WERI-Rb-1 (cell line): ENCODE data around the gene PARD3B.
"Not testable (repeated sequence)": the region's sequence is repeated elsewhere in the genome, so short reads cannot be mapped to it uniquely, and the experiment has no call there.

ENCODE experiments used
- DNase-seq: peaks from one replicate; pipeline ENCODE4 v3.0.0-alpha.2; 2020
- H3K27ac ChIP-seq: fragments of 250-450 bp; sonication (Bioruptor Pico); 2 replicates; pipeline ENCODE4 v1.5.1; 2020; ENCODE audit warnings: mild to moderate bottlenecking, moderate library complexity
- H3K27me3 ChIP-seq: fragments of 250-450 bp; sonication (Bioruptor Pico); 2 replicates; pipeline ENCODE4 v1.5.1; 2021; ENCODE audit warnings: mild to moderate bottlenecking, low read depth, moderate library complexity; ENCODE audit not compliant: insufficient read depth, severe bottlenecking
- H3K36me3 ChIP-seq: fragments of 250-450 bp; sonication (Bioruptor Pico); 2 replicates; pipeline ENCODE4 v1.5.1; 2020; ENCODE audit warnings: mild to moderate bottlenecking, moderate library complexity
- H3K4me3 ChIP-seq: 2 replicates; pipeline ENCODE4 v1.5.1; 2011; ENCODE audit warnings: low read depth, mild to moderate bottlenecking, control low read depth, low read length
- H3K9me3 ChIP-seq: fragments of 250-450 bp; sonication (Bioruptor Pico); 2 replicates; pipeline ENCODE4 v1.5.1; 2021; ENCODE audit warnings: mild to moderate bottlenecking, moderate library complexity; ENCODE audit not compliant: severe bottlenecking
- TF ChIP-seq, protein P1 (sequence below): IDR thresholded peaks from 2 replicates; pipeline ENCODE4 v1.5.1; 2011; ENCODE audit warnings: low read depth, mild to moderate bottlenecking, control low read depth, inconsistent platforms, low read length

PARD3B gene

DNA sequence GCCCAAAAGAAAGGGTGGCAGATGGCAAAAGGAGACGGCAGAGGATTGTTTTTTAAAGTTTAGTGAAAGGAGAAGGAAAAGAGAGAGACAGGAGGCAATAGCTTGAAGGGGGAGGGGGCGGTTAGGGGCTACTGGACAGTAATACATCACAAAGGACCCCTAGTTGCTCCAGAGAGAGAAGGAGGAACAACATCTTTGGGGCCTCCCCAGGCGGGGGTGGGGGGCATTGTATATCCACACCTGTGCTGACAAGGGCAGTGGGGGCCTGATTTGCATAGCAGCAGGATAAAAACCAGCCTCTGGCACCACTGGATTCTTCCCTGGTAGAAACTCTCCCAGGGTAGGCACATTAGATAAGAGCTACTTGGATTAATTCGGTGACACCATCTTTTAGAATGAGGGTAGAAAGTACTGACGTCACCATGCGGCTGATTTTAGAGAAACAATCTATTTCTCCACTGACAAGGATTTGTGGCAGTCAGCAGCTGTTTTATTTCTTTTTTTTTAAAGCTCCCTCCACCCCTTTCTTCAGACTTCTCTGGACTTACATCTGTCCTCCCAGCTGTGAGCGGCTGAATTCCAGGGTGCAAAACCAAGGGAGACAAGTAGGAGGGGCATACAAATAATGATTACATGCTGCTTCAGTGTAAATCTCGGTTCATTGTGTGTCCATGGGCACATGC is 937.3 kb downstream of the PARD3B start:
- H3K36me3 ChIP-seq = no peaks in the 10 kb centered on the region
- no peaks in the 10 kb centered on the region for H3K27me3 ChIP-seq
- H3K27ac ChIP-seq = no peak overlapping the region
- no peak overlapping the region for H3K4me3 ChIP-seq
- no peak for DNase-seq
- TF ChIP-seq, protein P1, sequence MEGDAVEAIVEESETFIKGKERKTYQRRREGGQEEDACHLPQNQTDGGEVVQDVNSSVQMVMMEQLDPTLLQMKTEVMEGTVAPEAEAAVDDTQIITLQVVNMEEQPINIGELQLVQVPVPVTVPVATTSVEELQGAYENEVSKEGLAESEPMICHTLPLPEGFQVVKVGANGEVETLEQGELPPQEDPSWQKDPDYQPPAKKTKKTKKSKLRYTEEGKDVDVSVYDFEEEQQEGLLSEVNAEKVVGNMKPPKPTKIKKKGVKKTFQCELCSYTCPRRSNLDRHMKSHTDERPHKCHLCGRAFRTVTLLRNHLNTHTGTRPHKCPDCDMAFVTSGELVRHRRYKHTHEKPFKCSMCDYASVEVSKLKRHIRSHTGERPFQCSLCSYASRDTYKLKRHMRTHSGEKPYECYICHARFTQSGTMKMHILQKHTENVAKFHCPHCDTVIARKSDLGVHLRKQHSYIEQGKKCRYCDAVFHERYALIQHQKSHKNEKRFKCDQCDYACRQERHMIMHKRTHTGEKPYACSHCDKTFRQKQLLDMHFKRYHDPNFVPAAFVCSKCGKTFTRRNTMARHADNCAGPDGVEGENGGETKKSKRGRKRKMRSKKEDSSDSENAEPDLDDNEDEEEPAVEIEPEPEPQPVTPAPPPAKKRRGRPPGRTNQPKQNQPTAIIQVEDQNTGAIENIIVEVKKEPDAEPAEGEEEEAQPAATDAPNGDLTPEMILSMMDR = no peak
- no peaks in the 10 kb centered on the region for H3K9me3 ChIP-seq

DNA sequence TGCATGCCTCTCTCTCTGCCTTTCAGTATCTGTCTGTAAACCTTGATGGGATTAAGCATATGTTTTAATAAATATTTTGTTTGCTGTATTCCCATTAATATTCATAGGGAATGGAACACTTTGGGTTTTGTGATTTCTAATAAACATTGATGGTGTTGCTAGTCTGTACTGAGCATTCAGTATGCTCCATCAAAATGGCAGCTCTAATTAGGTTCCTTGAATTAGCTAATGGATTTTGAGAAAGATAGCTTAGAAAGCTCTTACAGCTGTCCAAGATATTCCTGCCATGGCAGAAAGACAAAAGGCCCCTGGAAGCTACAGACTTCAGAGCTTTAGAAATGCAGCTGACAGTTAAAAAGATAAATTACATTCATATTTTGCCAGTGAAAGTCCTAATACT is 937.8 kb downstream of the PARD3B start:
- H3K4me3 ChIP-seq = no peak overlapping the region
- no peaks in the 10 kb centered on the region for H3K36me3 ChIP-seq
- no peaks in the 10 kb centered on the region for H3K27me3 ChIP-seq
- TF ChIP-seq, protein P1 = no peak
- no peak overlapping the region for H3K27ac ChIP-seq
- no peaks in the 10 kb centered on the region for H3K9me3 ChIP-seq
- DNase-seq = no peak

DNA sequence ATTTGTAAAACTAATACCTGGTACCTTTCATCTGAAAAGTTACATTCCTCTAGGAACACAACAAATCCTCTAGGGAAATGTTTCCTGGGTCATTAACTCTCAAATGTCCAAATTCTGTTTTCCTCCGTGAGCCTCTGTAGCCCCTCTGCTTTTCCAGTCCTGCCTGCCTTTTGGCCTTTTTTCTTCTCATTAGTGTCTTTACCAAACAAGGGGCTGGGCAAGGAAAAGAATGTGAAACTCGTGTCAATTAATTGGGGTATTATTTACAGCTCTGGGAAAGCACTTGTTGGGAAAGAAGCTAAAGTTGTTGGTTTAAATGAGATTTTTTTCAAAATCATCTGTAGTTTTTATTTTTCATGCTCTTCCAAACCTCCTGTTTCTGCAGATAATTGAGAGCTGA is 938.9 kb downstream of the PARD3B start:
- no peak overlapping the region for H3K4me3 ChIP-seq
- H3K27ac ChIP-seq = no peak overlapping the region
- no peaks in the 10 kb centered on the region for H3K9me3 ChIP-seq
- no peaks in the 10 kb centered on the region for H3K27me3 ChIP-seq
- TF ChIP-seq, protein P1 = no peak
- no peak for DNase-seq
- no peaks in the 10 kb centered on the region for H3K36me3 ChIP-seq

DNA sequence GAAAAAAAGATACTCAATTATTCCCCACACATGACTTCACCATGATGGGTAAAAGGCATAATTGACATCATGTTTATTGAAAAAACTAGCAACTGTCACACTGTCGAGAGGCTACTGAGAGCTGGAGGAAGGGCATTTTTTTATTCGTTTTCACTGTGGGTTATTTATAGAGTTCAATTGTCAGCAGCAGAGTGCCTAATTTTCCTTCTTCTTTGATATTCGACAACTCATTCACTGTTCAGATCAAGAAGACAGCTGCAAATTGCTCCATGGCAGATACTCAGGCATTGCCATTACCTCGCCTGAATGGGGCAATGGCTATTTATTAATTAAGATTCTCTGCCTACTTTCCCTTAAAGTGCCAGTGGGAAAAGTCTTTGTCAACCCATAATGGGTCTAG is 939.5 kb downstream of the PARD3B start:
- no peaks in the 10 kb centered on the region for H3K9me3 ChIP-seq

DNA sequence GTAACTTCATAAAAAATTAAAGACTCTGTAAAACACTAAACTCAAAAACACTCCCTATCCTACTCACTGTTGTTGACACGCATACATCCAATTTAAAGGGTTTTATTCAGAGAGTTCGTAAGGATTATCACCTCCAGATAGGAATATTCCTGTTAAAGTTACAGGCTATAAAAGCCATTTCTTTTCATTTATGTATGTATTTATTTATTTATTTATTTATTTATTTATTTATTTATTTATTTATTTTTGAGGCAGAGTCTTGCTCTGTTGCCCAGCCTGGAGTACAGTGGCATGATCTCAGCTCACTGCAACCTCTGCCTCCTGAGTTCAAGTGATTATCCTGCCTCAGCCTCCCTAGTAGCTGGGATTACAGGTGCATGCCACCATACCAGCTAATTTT is 948.3 kb downstream of the PARD3B start:
- not testable (repeated sequence) for DNase-seq, H3K27ac ChIP-seq, H3K36me3 ChIP-seq, H3K4me3 ChIP-seq, H3K27me3 ChIP-seq, H3K9me3 ChIP-seq

More for the DNA sequence above, 939.5 kb downstream of the PARD3B start:
- Histone ChIP-seq H3K27me3 (no peaks in the 10 kb centered on the region), H3K27ac (no peak overlapping the region), H3K4me3 (no peak overlapping the region), H3K36me3 (no peaks in the 10 kb centered on the region)
- TF ChIP-seq, protein P1 = no peak
- no peak for DNase-seq

DNA sequence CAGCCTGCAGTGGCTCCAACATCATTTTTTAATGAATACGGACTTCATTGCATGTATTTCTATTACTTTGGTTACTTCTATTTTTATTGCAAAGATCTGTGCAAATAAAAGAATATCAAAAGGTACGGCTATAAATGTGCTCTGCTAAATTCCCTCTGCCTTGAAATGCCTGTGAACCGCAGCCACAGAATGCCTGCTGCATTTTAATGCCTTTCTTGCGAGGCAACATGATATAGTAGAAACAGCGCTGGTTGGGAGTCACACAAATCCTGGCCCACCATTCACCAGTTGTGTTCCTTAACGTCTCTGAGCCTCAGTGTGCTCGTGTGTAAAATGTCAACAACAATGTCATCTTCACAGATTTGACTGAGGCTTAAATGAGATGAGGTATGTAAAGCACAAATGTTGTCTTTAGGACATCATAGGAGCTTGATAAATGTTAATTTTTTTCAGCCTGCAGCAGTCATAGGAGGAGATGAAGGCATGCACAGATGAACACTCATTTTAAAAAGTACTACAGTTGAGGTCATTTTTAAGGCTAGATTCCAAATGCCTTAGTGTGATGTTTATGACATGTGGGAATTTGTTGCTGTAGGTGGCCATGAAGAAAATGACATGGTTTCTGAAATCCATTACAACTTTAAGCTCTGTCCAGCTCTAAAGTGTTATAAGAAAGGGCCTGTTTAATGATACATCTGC is 949.4 kb downstream of the PARD3B start:
- no peak overlapping the region for H3K27ac ChIP-seq
- no peak for DNase-seq
- TF ChIP-seq, protein P1 = no peak

More for the DNA sequence above, 949.4 kb downstream of the PARD3B start:
- Histone ChIP-seq H3K4me3 (no peak overlapping the region), H3K36me3 (no peaks in the 10 kb centered on the region), H3K27me3 (no peaks in the 10 kb centered on the region), H3K9me3 (no peaks in the 10 kb centered on the region)
